TTC549 (cell line): ENCODE data around the gene MYO3B.
"Not testable (repeated sequence)": the region's sequence is repeated elsewhere in the genome, so short reads cannot be mapped to it uniquely, and the experiment has no call there.

ENCODE experiments used
- FAIRE-seq: peaks from 2 replicates; lab custom pipeline; 2012; peaks lifted over from hg19 to GRCh38; lab: Jason Lieb, UNC

Gene MYO3B

GRCh38 chr2:170578606-170579005 lies 400.7 kb downstream of the MYO3B start:
- no peak for FAIRE-seq

- FAIRE-seq = no peak
Observed at GRCh38 chr2:170579511-170579910, 401.6 kb downstream of the MYO3B start.

DNA sequence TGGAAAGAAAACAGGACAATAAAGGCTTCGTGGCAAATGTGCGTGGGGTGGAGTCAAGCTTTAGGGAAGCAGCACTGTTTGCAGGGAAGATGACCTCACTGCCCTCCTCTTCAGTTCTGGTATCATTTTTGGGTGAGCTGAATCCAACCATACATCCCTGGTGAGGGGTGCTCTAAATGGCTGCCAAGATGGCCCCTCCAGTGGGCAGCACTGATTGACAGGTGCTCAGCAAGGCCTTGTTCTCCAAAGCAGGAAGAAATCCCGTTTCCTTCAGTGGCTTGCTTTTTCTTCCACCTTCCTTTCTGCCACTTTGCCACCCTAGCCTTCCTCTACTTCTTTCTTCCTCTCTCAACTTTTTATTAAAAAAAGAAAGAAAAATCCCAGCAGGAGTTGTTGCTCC lies 404.4 kb downstream of the MYO3B start:
- FAIRE-seq = no peak

DNA sequence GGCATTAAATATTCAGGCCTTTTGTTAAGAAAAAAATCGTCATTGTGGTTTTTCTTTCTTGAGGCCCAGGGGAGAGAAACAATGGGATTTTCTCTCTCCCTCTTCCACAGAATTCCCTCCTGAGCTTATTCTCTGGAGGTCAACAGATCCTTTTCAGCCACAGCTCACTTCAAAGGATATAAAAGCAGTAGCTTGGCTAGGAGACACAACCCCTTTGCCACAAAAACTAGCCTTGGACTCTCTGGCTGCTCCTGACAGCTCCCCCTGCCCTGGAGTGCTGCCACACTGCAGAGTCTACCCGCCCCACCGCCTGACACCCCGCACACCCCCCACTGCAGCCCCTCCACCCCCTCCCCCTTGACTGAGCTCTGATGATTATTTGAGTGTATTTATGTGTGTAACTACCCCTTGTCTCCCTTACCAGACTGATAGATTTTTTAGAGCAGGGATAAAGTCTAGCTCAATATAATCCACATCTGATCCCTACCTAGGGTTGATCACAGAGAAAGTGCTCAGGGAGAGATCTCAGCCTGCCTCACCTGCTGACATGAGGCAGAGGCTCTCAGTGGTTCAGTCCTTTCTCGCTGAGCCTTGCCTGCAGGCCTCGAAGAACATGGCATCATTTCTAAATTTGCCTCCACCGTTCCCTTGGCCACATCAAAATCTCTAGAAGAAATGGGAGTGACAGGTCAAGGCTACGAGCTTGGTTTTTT lies 405.0 kb downstream of the MYO3B start:
- FAIRE-seq = no peak

- no peak for FAIRE-seq
Observed at GRCh38 chr2:170585067-170585466, 407.1 kb downstream of the MYO3B start.

DNA sequence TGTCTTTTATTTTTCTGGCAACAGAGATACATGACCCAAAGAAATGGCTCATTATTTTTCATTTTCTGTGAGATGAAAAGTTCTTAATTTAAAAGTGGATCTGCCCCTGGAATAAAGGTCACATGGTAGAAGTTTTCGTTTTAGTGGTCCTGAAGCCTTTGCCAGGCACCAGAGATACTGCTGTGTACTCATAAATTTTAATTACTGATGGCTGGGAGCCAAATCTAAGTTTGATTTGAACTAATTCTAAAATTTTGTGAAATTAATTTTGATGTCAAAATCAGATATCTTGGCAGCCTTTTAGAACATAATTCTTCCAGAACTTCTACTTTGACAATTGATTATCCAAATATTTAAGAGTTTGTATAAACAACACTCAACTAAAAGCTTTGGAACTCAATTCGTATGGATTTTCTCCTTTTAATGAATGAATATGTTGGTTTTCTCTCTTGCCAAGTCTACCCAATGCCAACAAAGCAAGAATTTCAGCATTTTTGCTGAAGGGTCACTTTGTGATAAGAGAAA lies 408.7 kb downstream of the MYO3B start:
- FAIRE-seq = no peak

GRCh38 chr2:170587117-170587516 lies 409.2 kb downstream of the MYO3B start:
- no peak for FAIRE-seq

- FAIRE-seq = no peak
Observed at GRCh38 chr2:170587922-170588321, 410.0 kb downstream of the MYO3B start.

DNA sequence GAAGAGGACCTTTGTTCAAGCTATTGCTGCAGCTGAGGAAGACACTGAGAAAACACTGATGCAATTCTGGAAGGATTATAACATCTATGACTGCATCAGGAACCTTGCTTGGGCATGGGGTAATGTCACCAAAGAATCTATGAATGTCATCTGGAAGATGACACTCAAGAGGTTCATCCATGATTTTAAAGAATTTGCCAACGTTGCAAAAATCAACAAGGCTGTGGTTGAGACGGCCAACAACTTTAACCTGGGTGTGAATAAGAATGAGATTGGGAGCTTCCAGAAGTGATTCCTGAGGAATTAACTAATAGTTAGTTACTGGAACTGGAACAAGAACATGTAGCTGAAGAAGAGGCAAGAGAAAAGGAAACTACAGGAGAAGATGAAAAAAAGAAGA lies 410.8 kb downstream of the MYO3B start:
- FAIRE-seq = no peak

DNA sequence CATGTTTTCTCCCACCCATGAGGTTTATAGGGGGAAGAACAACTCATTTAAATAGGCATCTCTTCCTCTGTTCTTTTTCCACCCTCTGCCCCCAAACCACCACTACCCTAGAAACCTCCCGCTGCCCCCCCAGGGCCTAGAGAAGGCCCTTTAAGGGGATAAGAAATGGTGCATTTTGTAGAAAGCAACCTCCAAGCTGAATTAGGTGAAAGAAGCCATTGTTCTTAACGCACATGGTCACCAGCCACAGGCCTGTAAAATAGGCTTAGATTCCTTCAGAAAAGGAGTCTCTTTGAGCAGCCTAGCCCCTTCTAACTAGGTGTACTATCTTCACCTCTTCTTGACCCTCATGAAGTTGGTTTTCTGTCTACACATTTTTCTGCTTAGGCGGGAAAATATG lies 418.6 kb downstream of the MYO3B start:
- no peak for FAIRE-seq

DNA sequence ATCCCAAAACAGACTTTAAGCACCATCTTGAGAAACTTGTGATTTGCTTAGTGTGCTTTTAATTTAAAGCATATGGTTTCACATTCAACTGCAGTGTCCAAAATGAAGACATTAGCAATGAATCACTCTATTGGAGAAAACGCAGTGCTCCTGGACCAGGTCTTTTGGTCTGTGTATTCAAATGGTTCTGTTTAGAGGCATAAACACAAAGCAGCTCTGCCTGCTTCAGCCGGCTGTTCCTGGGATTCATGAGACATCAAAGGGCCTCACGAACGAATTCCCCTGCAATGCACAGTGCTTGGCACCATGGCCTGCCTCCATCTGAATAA lies 420.1 kb downstream of the MYO3B start:
- no peak for FAIRE-seq

DNA sequence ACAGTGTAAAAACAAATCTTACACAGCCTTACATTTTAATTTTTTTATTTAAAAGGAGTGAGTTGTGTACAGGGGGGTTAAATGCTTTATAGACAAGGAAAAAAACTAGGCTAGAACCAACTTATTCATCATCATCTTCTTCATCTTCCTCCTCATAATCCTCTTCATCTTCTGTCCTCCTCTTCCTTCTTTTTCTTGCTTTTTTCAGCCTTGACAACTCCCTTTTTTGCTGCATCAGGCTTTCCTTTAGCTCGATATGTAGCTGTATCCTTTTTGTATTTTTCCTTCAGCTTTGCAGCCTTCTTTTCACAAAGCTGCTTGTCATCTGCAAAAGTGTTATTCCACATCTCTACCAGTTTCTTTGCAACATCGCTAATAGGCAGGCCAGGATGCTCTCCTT lies 423.5 kb downstream of the MYO3B start:
- no peak for FAIRE-seq

DNA sequence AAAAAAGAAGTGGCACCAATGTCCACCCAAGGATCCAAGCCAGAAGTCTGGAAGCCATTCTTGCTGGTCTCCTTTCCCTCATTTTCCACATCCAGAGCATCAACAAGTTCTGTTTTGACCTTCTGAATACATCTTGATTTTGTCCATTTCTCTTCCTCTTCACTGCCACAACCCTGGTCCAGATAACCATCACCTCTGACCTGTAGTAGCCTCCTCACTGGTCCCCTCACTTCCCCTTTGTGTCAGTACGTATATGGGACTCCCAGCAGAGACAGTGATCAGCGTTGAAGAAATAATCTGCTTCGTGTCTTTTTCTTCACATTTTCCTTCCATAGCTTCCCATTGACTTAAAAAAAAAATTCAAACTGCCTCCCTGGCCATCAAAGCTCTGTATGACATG lies 427.9 kb downstream of the MYO3B start:
- FAIRE-seq = no peak

- no peak for FAIRE-seq
Observed at GRCh38 chr2:170607171-170607570, 429.2 kb downstream of the MYO3B start.

DNA sequence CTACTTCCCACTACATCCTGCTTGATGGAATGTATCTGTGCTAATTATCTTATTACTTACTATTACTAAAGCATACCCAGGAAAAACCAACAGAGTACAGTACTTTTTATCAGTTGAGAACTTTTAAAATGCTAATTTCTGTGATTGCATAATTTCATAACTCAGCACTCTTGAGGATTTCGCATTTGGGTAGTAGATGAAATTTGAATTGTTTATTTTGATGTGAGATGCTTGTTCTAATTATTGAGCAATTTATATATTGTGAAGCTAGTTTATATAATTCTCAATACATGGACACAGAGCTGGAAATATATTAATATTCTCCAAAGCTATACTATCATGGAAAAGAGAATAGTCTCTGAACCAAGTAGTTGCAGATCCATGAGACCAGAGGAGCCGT lies 432.7 kb downstream of the MYO3B start:
- FAIRE-seq = no peak

GRCh38 chr2:170618948-170619347 lies 441.0 kb downstream of the MYO3B start:
- not testable (repeated sequence) for FAIRE-seq

GRCh38 chr2:170635094-170635493 lies 457.1 kb downstream of the MYO3B start:
- FAIRE-seq = not testable (repeated sequence)

- no peak for FAIRE-seq
Observed at GRCh38 chr2:170639635-170640034, 461.7 kb downstream of the MYO3B start.

GRCh38 chr2:170641961-170642360 lies 464.0 kb downstream of the MYO3B start:
- FAIRE-seq = no peak

GRCh38 chr2:170643346-170643745 lies 465.4 kb downstream of the MYO3B start:
- no peak for FAIRE-seq

DNA sequence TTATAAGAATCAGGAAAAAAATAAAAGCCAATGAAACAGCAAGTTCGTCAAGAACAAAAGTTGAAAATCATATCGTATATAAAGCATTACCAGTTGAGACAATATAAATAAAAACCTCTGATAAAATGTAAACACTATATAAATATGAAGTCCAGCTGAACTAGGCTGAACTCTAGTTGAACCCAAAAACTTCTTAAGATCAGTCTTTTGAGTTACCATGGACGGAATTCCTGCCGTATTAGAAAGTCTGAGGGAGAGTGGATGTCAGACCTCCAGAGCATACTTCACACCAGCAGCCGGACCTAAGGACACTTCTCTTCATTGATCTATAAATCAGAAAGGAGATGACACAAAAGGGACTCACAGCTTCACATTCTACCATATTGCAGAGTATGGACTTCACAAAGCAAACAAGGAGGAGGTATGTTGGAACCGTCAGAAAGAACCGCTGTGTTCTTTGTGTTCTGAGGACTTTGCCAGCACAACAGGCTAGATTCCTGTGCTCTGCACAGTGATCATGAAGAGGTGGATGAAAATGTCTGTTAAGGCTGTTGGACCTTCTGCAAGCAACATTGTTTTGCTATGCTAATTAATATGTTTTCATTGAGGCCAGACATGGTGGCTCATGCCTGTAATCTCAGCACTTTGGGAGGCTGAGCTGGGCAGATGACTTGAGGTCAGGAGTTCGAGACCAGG lies 469.9 kb downstream of the MYO3B start:
- no peak for FAIRE-seq

- FAIRE-seq = no peak
Observed at GRCh38 chr2:170651624-170652325, 473.8 kb downstream of the MYO3B start.
